H1 (cell line): ENCODE data around the gene MAGT1. TPM values are rescaled to one million over a fixed set of nuclear protein-coding genes. Genes with fewer than 3 reads are reported as not detected.
A peak's percentile ranks its signal among the peaks of the same experiment; 100 is the strongest.

ENCODE experiments used
- CHD7 ChIP-seq: fragments of 300-600 bp; sonication (generic); IDR thresholded peaks from 2 replicates; pipeline ENCODE4 v1.7.1; 2012; ENCODE audit warnings: low read length, moderate library complexity, mild to moderate bottlenecking, inconsistent platforms; ENCODE audit not compliant: insufficient replicate concordance
- CTCF ChIP-seq, 3 experiments: IDR thresholded peaks; 1 replicate in 2 of 3; 2 replicates in 1 of 3; pipeline versions ENCODE4 v1.5.1 to v1.6.1; 2011; ENCODE audit warnings: low read length in 3 of 3, mild to moderate bottlenecking in 3 of 3, inconsistent platforms in 2 of 3, low read depth in 1 of 3, moderate library complexity in 1 of 3; ENCODE audit not compliant: insufficient read depth in 1 of 3; ENCODE audit errors: control extremely low read depth in 1 of 3
- MAX ChIP-seq: IDR thresholded peaks from 2 replicates; pipeline ENCODE4 v1.6.1; 2012; ENCODE audit warnings: inconsistent platforms
- USF2 ChIP-seq: IDR thresholded peaks from 2 replicates; pipeline ENCODE4 v1.6.1; 2011; ENCODE audit warnings: low read length, improper control_type of control experiment
- polyA plus RNA-seq, 7 experiments: library from polyadenylated mRNA; depleted of rRNA in 3 of 7; stranded (reverse) in 5 of 7; unstranded in 2 of 7; fragments of >200 nt in 5 of 7; fragments of 200-250 nt in 2 of 7; gene quantifications; 1 replicate in 5 of 7; 2 replicates in 1 of 7; 4 replicates in 1 of 7; pipeline versions ENCODE4 v1.2.1 to v1.2.3, GENCODE V29; 2011 to 2013; ENCODE audit warnings: missing spikeins in 2 of 7, mixed read lengths in 2 of 7
- total RNA-seq: library from RNA; stranded (reverse); fragmentation: NEBNext Ultra II Directional; extraction: Animal tissue kit (Norgen Biotek cat#: 25700); gene quantifications from 2 replicates; pipeline ENCODE4 v1.2.1, GENCODE V29; 2021

Gene MAGT1
- total and polyA plus RNA-seq, 2 of the 8 experiments (the other 6 are each of a cell fraction or from before 2014, with no cell fraction given): 14.4 to 47.6 TPM

GRCh38 chrX:77910108-77910840 is 15.0 kb upstream of the MAGT1 start, which contains the start of gene ATP7A (continued):
- TF ChIP-seq CTCF (IDR thresholded peaks at IDR 0.05; ENCODE audit: control extremely low read depth in 1 of 3, insufficient read depth in 1 of 3, low read depth in 1 of 3, low read length in 3 of 3): peak; percentile 36 to 55 (median 53)
- no peak for TF ChIP-seq CHD7
- peak; percentile 89 for TF ChIP-seq MAX
- TF ChIP-seq USF2: peak; percentile 70
